Skeletal muscle tissue (tissue), 4 donors: Measurements from ENCODE around the gene TNS1. TPM values are rescaled to one million over a fixed set of nuclear protein-coding genes. Genes with fewer than 3 reads are reported as not detected.

Source experiments
- H3K27ac ChIP-seq: one replicate; pipeline ENCODE4 v1.7.0; 2013; ENCODE audit warnings: mild to moderate bottlenecking, low read depth, low read length, inconsistent platforms
- H3K27me3 ChIP-seq, 3 donors: one replicate each; pipeline ENCODE4 v1.7.0; 2013; ENCODE audit warnings: low read length in 3 of 3; ENCODE audit not compliant: control insufficient read depth in 3 of 3, insufficient read depth in 3 of 3
- H3K36me3 ChIP-seq, 3 donors: one replicate each; pipeline ENCODE4 v1.7.0; 2013; ENCODE audit warnings: low read length in 3 of 3; ENCODE audit not compliant: control insufficient read depth in 3 of 3, insufficient read depth in 3 of 3
- H3K4me1 ChIP-seq, 3 donors: one replicate each; pipeline ENCODE4 v1.7.0; 2013; ENCODE audit warnings: low read length in 3 of 3, mild to moderate bottlenecking in 3 of 3; ENCODE audit not compliant: control insufficient read depth in 3 of 3, insufficient read depth in 3 of 3
- H3K4me3 ChIP-seq, 3 donors: one replicate each; pipeline ENCODE4 v1.7.0; 2013; ENCODE audit warnings: low read length in 3 of 3
- H3K9ac ChIP-seq, 3 donors: one replicate each; pipeline ENCODE4 v1.7.0; 2013; ENCODE audit warnings: low read length in 3 of 3, mild to moderate bottlenecking in 3 of 3, moderate library complexity in 2 of 3, low read depth in 1 of 3
- H3K9me3 ChIP-seq, 3 donors: one replicate each; pipeline ENCODE4 v1.7.0; 2013; ENCODE audit warnings: low read length in 3 of 3; ENCODE audit not compliant: control insufficient read depth in 3 of 3
- total RNA-seq: library from RNA; depleted of rRNA; stranded (reverse); fragments of >200 nt; gene quantifications from one replicate; pipeline ENCODE4 v1.2.3, GENCODE V29; 2014
- donor health status: Osteomylitis.

TNS1 gene
- total RNA-seq, 1 donor from 2014 or later: 73.1 TPM

DNA sequence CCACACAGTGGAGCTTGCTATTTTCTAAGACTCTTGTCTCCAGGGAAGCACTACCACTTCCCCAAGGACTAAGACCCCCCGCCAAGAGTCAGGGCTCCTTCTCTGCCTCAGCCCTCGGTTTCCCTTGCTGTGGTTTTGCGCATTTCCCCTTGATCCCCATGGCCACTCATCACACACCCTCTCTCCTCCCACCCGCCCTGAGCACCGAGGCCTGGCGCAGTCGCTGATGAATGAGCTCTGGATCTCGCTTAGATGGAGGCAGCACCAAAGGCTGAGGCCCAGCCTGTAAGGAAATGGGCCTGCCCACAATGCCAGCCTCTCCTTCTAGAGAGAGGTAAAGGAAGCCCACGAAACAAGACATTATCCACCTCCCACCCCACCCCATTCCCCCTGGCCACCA lies 96.9 kb downstream of the TNS1 start:
- Histone ChIP-seq H3K9me3 (no peaks in the 10 kb centered on the region), H3K9ac (peak overlapping the region in 2 of 3 donors; percentile 62 to 72), H3K4me3 (no peak overlapping the region), H3K4me1 (peaks cover 92 to 96% (median 95%) of the 10 kb centered on the region in 3 donors), H3K27me3 (no peaks in the 10 kb centered on the region), H3K27ac (peak overlapping the region; percentile 83), H3K36me3 (peaks cover 0 to 14% (median 7%) of the 10 kb centered on the region in 3 donors)

DNA sequence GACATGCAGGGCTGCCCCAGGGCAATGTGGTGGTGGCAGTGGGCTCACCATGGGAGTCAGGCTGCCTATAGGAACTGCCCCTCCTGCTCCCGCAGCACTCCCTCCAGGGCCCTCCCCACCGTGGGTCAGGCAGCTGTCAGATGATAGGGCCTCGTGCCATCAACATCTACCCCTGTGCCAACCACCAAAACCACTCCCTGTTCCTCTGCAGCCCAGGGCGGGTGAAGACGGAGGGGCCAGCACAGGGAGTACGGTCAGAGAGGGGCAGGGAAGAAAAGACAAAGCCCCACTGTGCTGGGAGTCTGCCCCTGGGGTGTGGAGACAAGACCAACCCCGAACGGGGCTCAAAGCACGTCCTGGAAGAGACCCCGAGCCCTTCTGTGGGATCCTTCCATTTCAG lies 97.4 kb downstream of the TNS1 start:
- H3K27ac ChIP-seq: peak overlapping the region; percentile 83
- no peaks in the 10 kb centered on the region for H3K27me3 ChIP-seq
- no peaks in the 10 kb centered on the region for H3K9me3 ChIP-seq
- peak overlapping the region in 1 of 3 donors; percentile 4 for H3K4me3 ChIP-seq
- peaks cover 92 to 96% (median 95%) of the 10 kb centered on the region in 3 donors for H3K4me1 ChIP-seq
- peaks cover 0 to 12% (median 9%) of the 10 kb centered on the region in 3 donors for H3K36me3 ChIP-seq
- peak overlapping the region in 2 of 3 donors; percentile 62 to 72 for H3K9ac ChIP-seq

DNA sequence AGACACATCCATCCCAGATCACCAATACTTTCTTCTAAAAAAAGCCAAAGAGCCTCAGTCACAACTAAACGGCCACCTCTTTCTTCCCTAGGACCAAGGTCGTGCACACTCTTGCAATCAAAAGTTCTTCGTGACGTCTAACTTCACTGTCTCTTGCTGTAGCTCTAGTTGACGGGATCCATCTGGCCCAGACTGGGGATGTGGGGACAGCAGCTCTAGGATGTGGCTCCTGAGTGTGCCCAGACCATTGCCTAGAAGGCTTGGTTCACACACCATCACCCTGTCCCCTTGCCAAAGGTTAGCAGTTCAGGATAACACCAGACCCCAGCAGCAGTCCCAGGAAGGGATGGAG lies 98.2 kb downstream of the TNS1 start:
- H3K9me3 ChIP-seq: no peaks in the 10 kb centered on the region
- peak overlapping the region; percentile 55 to 72 (median 62) for H3K9ac ChIP-seq
- H3K36me3 ChIP-seq: peaks cover 0 to 12% (median 10%) of the 10 kb centered on the region in 3 donors
- H3K27me3 ChIP-seq: no peaks in the 10 kb centered on the region
- peaks cover 92 to 96% (median 95%) of the 10 kb centered on the region in 3 donors for H3K4me1 ChIP-seq
- peak overlapping the region; percentile 7 to 18 (median 13) for H3K4me3 ChIP-seq
- H3K27ac ChIP-seq: peak overlapping the region; percentile 83

DNA sequence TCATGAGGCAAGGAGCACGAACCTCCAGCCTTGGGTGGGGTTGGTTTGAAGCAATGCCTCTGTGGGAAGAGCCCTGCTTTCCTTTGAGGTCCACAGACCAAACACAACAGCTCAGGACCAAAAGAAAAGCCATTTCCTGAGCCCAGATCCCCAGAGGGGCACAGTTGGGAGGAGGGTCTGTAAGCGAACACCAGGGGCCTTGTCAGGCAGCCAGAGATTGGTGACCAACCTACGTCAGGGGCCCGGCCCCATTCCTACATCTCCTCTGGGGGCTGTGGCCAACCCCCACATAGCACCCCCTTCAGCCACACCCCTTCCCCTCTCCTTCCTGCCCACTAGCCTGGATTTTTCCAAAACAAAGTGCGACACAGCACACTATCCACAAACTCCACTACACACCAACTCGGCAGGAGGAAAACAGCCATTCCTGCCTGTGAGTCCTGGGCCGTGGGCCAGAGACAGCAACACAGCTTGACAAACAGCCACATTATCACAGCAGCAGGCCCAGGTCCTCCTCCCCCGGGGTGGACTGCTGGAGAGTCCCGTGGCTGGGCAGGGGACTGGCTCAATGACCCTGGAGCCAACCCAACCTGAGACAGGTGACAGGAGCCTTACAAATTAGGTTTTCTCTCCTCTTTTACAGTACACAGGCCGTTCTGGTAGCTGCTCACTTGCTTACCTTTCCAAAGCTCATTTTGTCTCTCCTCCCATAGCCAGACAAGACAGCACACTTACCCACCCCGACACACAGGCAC lies 98.8 kb downstream of the TNS1 start:
- H3K4me3 ChIP-seq: peak overlapping the region; percentile 11 to 56 (median 18)
- H3K4me1 ChIP-seq: peaks cover 92 to 96% (median 95%) of the 10 kb centered on the region in 3 donors

DNA sequence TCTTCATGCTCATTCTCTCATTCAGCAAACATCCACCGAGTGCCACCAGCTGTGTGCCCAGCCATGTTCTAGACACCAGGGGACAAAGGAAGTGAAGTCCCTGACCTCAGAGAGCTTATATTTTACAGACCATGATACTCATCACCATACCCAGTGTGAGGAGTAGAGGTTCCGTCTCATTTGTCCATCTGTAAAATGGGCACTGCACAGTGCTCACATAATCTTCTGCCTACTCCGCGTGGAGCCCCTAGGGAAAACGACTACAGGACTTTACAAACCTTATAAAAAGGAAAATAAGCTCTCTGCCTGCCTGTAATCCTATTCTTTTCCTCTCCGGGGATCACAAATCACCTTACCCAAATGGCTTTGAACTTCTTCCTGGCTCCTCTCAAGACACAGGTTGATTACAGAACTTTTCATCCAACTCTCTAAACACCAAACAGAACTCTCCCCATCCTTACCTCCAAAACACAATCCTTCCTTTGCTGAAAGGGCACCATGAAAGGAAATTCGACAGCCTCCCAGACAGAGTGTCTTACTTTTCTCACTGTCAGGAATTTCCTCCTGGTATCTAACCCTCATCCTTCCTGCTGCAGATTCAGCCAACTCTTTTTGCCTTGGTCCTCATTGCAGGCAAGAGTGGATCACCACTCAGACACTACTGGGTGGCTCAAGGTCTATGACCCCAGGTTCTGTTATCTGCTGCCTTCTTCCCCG lies 99.5 kb downstream of the TNS1 start:
- H3K4me1 ChIP-seq: peaks cover 94 to 98% (median 97%) of the 10 kb centered on the region in 3 donors
- H3K27me3 ChIP-seq: no peaks in the 10 kb centered on the region
- H3K9me3 ChIP-seq: no peaks in the 10 kb centered on the region
- peak overlapping the region; percentile 83 for H3K27ac ChIP-seq
- peak overlapping the region; percentile 9 to 72 (median 60) for H3K9ac ChIP-seq
- H3K4me3 ChIP-seq: peak overlapping the region; percentile 15 to 59 (median 56)
- peaks cover 0 to 14% (median 13%) of the 10 kb centered on the region in 3 donors for H3K36me3 ChIP-seq

More for the DNA sequence above, 98.8 kb downstream of the TNS1 start:
- peaks cover 0 to 14% (median 12%) of the 10 kb centered on the region in 3 donors for H3K36me3 ChIP-seq
- peak overlapping the region; percentile 55 to 72 (median 60) for H3K9ac ChIP-seq
- no peaks in the 10 kb centered on the region for H3K9me3 ChIP-seq
- no peaks in the 10 kb centered on the region for H3K27me3 ChIP-seq
- peak overlapping the region; percentile 83 for H3K27ac ChIP-seq

DNA sequence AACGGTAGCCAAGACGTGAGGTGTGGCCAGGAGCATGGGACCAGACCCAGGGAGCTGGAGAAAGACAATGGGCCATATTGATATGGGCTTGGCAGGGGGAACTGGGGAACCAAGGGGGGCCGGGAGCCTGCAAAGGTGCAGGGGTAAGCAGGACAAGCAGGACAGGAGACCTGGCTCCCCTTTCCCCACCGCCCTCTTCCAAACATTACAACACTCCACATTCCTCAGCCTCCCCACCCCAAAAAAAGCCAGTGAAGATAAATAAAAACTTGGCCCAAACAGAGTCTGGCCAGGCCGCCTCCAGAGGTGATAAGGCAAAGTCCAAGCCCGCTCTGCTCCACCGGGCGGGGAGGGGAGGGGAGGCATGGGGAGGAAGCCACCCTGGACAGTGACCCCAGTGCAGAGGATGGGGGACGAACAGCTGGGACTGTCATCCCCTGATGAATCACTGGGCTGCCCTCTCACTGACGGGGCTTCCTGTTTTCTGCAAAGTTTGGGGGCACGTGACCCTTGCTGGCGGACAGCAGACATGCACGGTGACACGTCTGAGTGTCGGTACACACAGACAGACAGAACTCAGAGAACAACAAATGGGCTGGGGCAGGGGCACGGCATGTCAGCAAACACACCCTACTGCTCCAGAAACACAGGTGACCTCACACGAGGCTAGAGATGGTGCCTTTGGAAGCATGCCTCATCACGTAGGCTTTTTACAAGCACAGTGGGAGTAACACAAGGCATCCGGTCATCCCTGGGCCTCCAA lies 100.2 kb downstream of the TNS1 start:
- Histone ChIP-seq H3K9ac (peak overlapping the region; percentile 45 to 68 (median 63)), H3K4me1 (peaks cover 97 to 99% (median 98%) of the 10 kb centered on the region in 3 donors), H3K4me3 (peak overlapping the region; percentile 15 to 59 (median 35)), H3K27ac (peak overlapping the region; percentile 83), H3K36me3 (peaks cover 5 to 18% (median 17%) of the 10 kb centered on the region in 3 donors), H3K9me3 (no peaks in the 10 kb centered on the region), H3K27me3 (no peaks in the 10 kb centered on the region)

DNA sequence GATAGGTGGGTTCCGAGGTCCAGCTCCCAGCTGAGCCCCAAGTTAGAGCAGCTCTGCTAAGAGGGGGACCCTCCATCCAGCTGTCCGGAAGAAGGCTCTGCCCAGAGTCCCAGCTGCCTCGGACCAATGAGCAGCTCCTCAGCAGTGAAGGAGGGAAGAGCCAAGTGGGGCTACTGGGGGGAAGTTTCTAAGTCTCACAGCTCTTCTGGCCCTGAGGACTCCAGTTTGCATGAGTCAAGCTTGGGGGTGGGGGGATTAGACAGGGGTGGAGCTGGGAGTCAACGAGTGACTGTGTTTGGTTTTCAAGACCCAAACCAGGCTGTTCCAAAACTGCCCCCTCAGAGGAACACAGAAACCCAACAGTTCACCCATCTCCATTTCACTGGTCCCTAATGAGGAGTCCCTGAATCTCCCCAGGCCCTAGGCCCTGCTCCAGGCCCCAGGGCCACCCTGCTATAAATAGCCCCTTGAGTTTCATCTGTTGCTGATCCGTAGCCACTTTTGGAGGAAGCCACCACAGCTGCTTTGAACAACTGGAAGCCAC lies 100.9 kb downstream of the TNS1 start:
- peak overlapping the region; percentile 13 to 22 (median 19) for H3K4me3 ChIP-seq
- peaks cover 97 to 99% (median 99%) of the 10 kb centered on the region in 3 donors for H3K4me1 ChIP-seq
- H3K27ac ChIP-seq: peak overlapping the region; percentile 83
- H3K36me3 ChIP-seq: peaks cover 11 to 25% (median 21%) of the 10 kb centered on the region in 3 donors
- peak overlapping the region; percentile 45 to 68 (median 63) for H3K9ac ChIP-seq
- H3K9me3 ChIP-seq: no peaks in the 10 kb centered on the region
- no peaks in the 10 kb centered on the region for H3K27me3 ChIP-seq

DNA sequence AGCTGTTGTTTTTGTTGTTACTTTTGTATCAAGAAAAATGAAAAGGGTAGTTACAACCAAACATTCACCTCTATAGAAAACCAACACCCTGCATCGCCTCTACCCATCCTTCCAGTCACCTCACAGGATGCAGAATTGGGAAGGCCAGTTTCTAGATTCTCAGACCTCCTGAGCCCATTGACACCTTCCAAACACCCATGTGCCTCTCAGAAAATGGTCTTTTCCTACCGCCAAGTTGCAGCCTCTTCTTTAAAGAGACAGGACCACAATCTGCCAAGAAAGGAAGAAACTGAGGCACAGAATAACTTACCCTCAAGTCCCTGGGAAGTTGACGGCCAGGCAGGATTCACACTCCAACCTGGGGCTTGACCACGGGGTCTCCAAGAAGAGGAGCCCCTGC lies 101.4 kb downstream of the TNS1 start:
- peaks cover 14 to 29% (median 21%) of the 10 kb centered on the region in 3 donors for H3K36me3 ChIP-seq
- peak overlapping the region; percentile 83 for H3K27ac ChIP-seq
- H3K27me3 ChIP-seq: no peaks in the 10 kb centered on the region
- peaks cover 92 to 95% (median 95%) of the 10 kb centered on the region in 3 donors for H3K4me1 ChIP-seq
- H3K4me3 ChIP-seq: peak overlapping the region in 2 of 3 donors; percentile 13 to 18
- peak overlapping the region; percentile 45 to 68 (median 63) for H3K9ac ChIP-seq
- H3K9me3 ChIP-seq: no peaks in the 10 kb centered on the region

DNA sequence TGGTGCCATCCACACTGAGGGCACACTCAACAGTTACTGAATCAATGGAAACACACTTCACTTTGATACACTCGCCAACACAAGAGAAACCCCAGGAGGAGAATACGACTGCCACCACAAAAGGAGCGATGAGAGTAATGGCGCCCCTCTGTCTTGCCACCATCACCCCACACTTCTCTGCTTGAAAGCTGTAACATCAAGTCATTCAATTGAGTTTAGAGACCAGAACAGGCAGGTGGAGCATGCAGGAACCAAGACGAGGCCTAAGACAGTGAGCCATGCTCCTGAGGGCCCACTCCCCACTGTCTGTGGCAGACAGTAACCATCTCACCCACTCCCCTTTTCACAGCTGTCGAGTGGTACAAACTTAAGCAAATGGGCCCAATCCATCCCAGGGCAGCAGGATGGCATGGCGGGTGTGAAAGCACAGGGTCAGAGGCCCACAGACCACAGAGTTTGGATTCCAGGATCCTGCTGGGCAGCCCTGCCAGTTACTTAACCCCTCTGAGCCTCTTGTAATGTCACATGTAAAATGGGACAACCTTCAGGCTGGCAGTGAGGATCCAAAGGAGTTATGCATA lies 101.9 kb downstream of the TNS1 start:
- Histone ChIP-seq H3K9me3 (no peaks in the 10 kb centered on the region), H3K4me1 (peaks cover 88 to 90% (median 90%) of the 10 kb centered on the region in 3 donors), H3K4me3 (peak overlapping the region in 2 of 3 donors; percentile 4 to 38), H3K27me3 (no peaks in the 10 kb centered on the region), H3K9ac (peak overlapping the region in 2 of 3 donors; percentile 54 to 72), H3K36me3 (peaks cover 18 to 34% (median 24%) of the 10 kb centered on the region in 3 donors), H3K27ac (peak overlapping the region; percentile 83)
